Cerebellar cortex (tissue), 1 donor: ENCODE results near the gene GTF2I.
"Not testable (repeated sequence)": the region's sequence is repeated elsewhere in the genome, so short reads cannot be mapped to it uniquely, and the experiment has no call there.

Experiments used
- DNase-seq: peaks from one replicate; pipeline ENCODE4 v3.0.0-alpha.2; 2015; ENCODE audit warnings: low spot score

The GTF2I gene

DNA sequence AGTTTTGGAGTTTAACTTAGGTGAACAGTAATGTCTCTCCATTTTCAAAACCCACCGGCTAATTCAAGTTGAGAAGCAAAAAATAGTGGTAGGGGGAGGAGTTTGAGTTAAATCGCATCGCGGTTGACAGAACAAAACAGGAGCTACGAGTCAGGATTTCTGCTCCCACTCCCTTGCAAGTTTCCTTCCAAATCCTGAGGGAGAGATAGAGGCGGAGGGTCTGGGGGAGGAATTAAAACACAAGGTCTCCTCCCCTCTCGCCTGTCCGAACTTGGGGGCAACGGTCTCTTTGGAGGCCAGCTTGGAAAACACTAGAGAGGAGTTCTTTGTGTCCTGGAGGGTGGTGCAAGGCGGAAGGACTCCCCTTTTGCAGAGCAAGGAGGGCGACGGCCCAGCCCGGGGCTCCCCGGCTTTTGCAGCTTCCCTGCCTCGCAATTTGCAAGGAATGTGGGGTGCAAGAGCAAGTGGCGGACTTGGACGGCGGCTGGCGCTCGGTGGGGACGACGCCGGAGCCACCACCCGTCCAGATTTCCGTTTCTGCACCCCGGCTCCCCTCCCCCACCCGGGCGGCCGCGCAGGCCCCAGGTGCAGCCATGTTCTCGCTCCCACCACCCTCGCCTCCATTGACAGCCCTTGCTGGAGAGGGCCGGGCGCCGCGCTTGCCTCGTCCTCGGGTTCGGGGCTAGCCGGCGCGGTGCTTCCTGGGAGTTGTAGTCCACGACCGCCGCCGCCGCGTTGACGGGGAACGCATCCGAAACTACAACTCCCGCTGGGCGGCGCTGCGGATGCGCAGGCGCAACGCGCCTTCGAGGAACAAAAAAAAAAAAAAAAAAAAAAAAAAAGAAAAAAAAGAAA lies 454 bp upstream of the GTF2I start:
- peak; percentile 97 for DNase-seq

DNA sequence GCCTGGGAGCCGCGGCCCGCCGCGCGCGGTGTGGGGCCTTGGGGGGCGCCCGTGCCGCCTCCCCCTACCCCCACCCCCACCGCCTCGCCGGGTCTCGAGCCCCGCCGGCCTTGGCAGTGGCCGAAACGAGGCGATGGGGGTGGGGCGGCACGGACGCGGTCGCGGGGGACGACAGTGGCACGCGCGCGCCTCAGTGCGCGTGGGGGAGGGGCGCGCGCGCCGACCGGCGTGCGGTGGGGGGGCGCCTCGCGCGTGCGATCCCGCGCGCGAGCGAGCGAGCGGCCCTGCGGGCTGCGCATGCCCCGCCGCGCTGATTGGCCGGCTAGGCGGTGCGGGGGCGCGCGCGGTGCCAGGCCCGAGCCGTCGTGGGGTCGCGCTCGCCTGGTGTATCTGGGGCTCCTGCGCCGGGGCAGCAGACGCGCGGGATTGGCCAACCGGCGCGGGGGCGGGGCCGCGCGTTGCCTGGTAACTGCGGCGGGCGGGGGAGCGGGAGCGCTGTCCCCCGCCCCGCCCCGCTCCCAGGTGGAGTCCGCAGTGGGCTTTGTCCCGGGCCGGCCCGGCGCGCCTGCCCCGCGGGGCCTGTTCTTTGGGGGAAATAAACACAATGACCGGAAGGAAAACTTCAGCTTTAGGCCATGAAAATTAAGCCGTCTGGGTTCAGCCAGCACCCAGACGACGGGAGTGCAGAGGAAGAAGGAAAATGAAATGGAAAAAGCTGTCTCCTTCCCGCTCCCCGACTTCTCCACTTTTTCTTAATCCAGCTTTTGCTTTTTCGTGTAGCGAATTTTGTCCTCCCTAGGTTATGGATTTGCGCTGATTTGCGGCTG lies 873 bp downstream of the GTF2I start:
- peak; percentile 92 for DNase-seq

DNA sequence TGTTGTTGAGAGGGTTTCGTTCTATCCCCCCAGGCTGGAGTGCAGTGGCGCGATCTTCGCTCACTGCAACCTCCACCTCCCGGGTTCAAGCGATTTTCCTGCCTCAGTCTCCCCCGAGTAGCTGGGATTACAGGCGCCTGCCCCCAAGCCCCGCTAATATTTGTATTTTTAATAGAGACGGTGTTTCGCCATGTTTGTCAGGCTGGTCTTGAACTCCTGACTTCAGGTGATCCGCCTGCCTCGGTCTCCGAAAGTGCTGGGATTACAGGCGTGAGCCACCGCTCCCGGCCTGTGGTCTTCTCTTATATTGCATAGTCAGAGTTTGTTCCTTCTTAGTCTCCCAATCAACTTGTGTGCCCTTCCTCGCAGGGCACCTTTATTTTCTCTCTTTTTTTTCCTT lies 2.7 kb downstream of the GTF2I start:
- not testable (repeated sequence) for DNase-seq

DNA sequence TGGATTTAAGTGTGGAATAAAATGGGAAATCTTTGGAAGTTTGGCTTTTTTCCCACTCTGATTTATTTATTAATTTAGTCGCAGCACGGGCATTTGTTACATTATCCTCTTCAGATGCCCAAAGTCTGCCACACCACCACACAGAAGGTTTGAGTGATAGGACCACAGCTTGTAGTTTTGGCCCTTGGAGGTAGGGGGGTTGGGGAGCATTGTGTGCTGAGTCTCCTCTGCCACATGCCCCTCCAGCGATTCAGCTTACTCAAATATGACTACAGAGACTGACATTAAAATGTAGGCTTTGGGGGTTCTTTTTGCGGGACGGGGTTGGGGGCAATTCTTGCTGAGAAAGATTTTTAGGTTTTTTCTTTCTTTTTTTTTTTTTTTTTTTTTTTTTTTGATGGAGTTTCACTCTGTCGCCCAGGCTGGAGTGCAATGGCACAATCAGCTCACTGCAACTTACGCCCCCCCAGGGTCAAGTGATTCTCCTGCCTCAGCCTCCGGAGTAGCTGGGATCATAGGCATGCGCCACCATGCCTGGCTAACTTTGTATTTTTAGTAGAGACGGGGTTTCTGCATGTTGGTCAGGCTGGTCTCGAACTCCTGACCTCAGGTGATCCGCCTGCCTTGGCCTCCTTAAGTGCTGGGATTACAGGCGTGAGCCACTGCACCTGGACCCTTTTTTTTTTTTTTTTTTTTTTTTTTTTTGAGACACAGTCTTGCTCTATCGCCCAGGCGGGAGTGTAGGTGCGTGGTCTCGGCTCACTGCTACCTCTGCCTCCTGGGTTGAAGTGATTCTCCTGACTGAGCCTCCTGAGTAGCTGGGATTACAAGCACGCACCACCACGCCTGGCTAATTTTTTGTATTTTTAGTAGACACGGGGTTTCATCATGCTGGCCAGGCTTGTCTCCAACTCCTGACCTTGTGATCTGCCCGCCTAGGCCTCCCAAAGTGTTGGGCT lies 4.6 kb downstream of the GTF2I start:
- DNase-seq = not testable (repeated sequence)

DNA sequence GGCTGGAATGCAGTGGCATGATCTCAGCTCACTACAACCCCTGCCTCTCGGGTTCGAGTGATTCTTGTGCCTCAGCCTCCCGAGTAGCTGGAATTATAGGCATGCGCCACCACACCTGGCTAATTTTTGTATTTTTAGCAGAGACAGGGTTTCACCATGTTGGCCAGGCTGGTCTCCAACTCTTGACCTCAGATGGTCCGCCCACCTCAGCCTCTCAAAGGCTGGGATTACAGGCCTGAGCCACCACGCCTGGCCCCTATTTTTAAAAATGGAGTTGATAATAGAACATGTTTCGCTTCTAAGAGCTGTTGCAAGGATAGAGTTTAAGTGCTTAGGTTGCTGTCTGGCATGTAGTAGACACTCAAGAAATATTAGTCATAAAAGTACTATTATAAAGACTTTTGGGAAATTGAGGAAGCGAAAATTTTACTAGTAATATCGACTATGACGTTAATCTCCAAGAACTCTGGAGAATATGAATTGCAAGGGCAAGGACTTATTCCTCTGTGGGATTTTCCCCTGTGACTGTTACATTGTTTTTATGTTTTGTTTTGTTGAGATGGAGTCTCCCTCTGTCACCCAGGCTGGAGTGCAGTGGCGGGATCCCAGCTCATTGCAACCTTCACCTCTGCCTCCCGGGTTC lies 7.9 kb downstream of the GTF2I start:
- DNase-seq = no peak

DNA sequence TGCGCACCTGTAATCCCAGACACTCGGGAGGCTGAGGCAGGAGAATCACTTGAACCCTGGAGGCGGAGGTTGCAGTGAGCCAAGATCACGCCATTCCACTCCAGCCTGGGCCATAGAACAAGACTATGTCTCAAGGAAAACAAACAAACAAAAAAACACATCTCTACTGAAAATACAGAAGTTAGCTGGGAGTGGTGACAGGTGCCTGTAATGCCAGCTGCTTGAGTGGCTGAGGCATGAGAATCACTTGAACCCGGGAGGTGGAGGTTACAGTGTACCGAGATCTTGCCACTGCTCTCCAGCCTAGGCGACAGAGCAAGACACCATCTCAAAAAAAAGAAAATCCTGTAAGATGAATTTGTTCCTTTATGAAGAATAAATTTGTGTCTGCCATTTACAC lies 9.5 kb downstream of the GTF2I start:
- not testable (repeated sequence) for DNase-seq

DNA sequence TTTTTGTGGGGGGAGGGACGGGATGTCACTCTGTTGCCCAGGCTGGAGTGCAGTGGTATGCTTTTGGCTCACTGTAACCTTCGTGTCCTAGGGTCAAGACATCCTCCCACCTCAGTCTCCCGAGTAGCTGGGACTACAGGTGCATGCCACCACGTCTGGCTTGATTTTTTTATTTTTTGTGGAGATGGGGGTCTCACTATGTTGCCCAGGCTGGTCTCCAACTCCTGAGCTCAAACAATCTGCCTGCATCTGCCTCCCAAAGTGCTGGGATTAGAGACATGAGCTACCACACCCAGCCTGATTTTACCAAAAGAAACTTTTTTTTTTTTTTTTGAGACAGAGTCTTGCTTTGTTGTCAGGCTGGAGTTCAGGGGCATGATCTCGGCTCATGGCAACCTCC lies 10.0 kb downstream of the GTF2I start:
- not testable (repeated sequence) for DNase-seq

DNA sequence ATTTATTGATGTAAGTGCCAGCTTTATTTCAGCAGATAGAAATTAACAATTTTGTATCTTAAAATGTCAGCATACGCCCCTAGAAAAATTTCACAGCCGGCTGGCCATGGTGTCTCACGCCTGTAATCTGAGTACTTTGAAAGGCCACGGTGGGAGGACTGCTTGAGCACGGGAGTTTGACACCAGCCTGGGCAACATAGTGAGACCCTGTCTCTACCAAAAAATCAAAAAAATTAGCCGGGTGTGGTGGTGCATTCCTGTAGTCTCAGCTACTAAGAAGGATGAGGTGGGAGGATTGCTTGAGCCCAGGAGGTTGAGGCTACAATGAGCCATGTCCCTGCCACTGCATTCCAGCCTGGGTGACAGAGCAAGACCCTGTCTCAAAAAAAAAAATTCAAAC lies 14.1 kb downstream of the GTF2I start:
- DNase-seq = no peak

DNA sequence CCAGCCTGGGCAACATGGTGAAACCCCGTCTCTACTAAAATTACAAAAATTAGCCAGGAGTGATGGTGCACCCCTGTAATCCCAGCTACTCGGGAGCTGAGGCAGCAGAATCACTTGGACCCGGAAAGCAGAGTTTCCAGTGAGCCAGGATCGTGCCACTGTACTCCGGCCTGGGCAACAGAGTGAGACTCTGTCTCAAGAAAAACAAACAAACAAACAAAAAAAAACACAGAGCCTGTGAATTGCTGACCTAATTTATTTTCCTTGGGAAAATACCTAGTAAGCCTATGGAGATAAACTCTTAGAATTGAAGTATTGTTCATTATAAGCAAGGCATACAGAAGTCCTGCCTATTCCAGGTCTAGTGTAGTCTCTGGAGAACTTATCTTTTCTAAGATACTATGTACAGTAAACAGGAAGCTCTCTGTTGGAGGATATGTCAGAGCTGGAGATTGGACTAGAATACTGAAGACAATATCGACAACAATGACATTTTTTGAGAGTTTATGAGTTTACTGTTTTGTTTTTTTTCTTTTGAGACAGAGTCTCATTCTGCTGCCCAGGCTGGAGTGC lies 14.9 kb downstream of the GTF2I start:
- DNase-seq = no peak

DNA sequence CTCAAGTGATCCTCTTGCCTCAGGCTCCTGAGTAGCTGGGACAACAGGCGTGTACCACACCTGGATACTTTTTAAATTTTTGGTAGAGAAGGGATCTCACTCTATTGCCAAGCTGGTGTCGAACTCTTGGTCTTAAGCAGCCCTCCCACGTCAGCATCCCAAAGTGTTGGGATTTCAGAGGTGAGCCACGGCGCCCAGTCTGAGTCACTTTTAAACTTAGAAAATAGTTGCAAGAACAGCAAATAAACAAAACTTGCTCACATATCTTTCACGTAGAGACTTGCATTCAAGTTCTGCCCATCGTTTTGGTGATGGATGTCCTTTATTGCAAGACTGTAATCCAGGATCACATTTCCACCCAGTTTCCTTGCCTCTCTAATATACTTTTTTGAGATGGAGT lies 16.6 kb downstream of the GTF2I start:
- DNase-seq = no peak

DNA sequence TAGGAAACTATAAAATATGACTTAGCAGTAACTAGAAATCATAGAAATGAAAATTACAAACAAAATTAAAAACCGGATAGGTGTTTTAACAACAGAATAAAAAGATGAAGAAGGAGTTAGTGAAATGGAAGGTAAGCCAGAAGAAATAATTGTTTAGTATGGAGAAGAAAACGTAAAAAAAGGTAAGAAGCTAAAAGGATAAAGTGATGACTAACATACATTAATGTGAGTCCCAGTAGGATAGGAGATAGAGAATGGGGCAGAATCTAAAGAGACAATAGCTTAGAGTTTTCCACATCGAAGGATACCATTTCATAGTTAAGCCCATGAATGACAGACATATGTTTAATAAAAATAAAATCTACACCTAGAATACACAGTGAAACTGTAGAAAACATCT lies 25.3 kb downstream of the GTF2I start:
- no peak for DNase-seq

DNA sequence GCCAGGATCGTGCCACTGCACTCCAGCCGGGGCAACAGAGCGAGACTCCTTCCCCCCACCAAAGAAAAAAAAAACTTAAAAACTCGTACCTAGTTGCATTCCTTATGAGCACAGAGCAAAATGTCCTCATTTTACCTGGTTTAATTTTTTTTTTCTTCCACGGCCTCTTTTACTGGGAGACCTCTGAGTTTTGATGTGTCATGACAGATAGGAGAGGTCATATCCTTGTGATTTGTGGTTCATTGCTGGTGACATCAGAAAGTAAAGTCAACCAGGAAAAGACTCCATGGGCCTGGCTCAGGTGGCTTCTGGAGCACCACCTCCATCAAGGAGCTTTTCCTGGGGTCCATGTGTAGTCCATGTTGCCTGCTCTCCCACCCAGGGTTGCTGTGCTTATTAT lies 26.3 kb downstream of the GTF2I start:
- no peak for DNase-seq

DNA sequence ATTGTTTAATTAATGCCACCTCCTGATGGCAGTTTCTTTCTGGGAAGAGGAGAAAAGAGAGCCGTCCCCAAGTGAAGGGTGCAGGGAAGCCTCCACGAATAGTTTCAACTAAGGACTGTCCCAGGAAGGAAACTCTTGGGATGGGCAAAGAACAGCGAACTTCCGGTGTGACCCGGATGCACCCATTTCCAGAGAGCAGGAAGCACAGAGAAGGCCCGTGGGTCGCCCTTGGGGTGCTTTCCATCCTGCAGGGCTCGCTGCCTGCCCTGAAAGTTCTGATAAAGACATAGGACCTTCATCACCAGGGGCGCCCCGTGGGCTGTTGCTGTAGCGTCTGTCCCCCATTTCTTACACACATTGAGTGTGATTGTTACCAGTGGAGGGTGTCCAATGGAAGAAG lies 27.0 kb downstream of the GTF2I start:
- DNase-seq = no peak

DNA sequence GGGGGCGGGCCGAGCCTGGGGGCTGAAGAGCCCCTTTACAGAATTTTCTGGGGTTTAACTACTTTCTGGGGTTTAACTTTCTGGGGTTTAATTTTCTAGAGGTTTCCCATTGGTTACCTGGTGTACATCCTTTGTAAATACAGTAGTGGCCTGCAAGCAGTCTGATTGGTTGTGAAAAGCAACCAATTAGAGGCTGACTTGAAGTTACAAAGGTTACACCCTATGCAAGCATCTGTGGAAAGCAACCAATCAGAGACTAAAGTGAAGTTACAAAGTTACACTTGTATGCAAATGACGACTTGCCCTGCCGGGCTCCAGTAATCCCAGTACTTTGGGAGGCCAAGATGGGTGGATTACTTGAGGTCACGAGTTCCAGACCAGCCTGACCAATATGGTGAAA lies 27.4 kb downstream of the GTF2I start:
- DNase-seq = no peak

DNA sequence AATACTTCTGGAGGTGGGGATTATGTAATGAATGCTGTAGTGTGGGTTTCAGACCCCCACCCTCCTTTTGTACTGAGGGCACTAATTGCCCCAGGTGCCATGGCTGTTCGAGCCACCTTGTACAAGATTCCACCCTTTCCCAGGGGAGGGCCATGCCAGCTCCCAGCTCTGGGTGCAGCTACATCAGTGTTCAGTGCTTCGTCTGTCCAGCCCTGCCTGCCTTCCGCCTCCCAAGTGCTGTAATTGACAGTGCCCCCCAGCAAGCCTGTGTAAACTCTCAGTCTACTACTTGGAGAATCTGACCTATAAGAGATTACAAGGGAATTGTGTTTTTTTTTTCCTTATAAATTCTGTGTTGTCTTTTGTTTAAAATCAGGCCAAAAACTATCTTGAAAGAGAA lies 33.0 kb downstream of the GTF2I start:
- no peak for DNase-seq

DNA sequence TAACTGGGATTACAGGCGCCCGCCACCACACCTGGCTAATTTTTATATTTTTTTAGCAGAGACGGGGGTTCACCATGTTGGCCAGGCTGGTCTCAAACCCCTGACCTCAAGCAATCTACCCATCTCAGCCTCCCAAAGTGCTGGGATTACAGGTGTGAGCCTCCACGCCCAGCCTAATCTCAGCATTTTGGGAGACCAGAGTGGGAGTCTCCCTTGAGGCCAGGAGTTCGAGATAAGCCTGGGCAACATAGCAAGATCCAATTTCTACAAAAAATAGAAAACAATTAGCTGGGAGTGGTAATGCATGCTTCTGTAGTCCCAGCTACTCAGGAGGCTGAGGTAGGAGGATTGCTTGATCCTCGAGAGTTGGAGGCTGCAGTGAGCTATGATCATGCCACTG lies 46.9 kb downstream of the GTF2I start:
- DNase-seq = not testable (repeated sequence)

DNA sequence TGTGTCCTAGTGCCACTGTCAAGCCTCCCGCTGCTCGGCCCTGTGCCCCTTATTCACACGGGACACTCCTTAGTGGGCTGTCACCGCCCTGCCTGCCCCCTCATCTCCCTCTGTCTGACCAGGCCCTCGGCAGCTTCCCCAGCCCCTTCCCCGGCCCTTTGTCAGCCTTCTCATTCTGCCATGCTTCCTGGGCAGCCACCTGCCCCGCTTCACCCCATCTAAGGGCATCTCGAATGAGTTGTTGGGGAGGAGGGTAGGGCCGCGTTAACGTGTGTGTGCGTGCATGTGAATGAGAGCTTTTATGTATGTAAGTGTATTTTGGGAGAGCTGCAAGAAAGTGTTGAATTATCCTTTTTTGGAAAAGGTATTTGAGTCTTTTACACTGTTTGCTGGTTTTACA lies 49.7 kb downstream of the GTF2I start:
- no peak for DNase-seq

DNA sequence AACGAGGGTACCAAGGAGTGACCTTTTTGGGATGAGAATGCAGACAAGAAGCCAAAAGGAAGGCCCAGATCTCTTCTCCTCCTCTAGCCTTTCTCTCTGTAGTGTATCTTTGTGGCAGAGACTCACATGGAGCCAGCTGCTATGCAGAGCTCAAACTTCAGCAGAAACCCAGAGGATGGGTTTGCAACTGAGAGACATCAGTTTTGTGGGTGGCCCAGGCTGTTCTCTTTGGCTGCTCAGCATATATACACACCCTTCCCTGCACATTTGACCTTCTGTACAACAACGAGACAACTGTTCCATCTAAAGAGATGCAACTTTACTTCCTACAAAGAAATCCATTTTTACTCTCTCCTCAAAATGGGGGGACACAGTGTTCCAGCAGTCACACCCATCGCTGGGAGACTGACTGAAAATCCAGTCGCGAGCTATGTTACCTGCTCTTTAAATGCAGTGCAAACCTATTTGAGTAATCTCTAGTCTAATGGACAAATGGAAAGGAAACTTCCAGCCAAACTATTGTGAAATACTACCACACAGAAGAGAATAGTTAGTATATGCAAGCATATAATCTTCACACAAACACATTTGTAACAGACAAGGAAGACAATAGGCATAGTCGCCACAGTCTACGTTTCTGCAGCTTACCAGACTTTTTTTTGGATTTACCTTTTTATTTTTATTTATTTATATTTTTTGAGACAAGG lies 51.2 kb downstream of the GTF2I start:
- no peak for DNase-seq

DNA sequence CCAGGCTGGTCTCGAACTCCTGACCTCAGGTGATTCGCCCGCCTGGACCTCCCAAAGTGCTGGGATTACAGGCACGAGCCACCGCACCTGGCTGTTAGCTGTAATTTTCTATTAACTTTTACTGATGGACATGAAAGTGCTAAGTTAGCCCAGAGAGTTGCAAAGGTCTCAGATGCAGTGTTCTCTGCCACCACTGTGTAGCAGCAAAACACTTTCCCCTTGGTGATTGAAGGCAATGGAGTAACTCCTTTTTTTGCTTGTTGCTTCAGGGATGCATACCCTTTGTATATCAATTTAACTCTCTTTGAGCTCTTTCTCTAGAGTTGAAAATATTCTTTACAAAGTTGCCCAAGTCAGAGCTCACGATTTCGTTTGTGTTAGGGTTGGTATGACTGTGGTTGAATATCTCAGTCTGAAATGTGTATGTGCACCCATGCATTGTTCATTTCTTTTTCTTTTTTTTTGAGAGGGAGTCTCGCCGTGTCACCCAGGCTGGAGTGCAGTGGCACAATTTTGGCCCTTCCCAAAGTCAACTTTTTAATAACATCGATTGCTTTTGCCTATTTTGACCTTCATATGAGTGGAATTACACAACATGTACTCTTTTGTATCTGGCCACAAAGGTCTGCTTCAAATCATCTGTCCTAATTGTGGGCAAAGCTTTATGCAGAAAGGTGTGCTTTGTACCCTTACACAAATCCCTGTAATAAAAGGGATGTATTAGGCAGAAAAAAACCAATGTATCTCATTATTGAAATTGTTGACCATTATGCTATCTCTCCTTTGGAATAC lies 52.6 kb downstream of the GTF2I start:
- DNase-seq = no peak

DNA sequence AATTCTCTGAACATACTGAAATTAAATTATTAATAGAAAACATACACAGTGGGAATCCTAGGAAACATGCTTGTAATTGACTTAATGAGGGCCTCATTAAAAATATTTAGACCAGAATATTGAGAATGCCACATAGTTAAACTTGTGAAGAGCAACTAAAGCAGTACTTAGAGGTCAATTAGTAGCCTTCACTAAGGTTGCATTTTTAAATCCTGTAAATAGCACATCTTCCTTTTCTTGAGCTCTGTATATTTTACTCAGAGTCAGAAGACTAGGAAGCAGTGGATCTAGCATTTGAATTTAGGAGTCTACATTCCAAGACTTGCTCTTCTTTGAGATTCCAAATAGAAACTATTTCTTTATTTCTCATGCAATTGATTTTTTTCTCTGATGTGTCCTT lies 56.0 kb downstream of the GTF2I start:
- DNase-seq = no peak
